HEK293T (cell line): ENCODE measurements around the gene TBX5.

ENCODE experiments used
- CTCF ChIA-PET: fragments of 350-600 bp; formaldehyde crosslinking; extraction: SDS; loops from one replicate; lab custom pipeline; 2021; ENCODE audit warnings: antibody characterized with exemption, inconsistent platforms; lab: Yijun Ruan, JAX
- POLR2A ChIA-PET: fragments of 350-600 bp; formaldehyde crosslinking; extraction: SDS; loops from one replicate; lab custom pipeline; 2020; ENCODE audit warnings: antibody characterized with exemption, inconsistent platforms; lab: Yijun Ruan, JAX
- DNase-seq: peaks from one replicate; pipeline ENCODE4 v3.0.0; 2012; ENCODE audit warnings: mixed read lengths; ENCODE audit errors: extremely low spot score
- ARNT ChIP-seq: fragments of 450-650 bp; IDR thresholded peaks from 2 replicates; pipeline ENCODE4 v1.6.1; 2017; ENCODE audit warnings: mild to moderate bottlenecking
- BHLHE40 ChIP-seq: fragments of 450-650 bp; IDR thresholded peaks from 2 replicates; pipeline ENCODE4 v1.6.1; 2016; ENCODE audit warnings: mild to moderate bottlenecking, moderate library complexity, borderline replicate concordance
- CTBP1 ChIP-seq: fragments of 450-650 bp; IDR thresholded peaks from 2 replicates; pipeline ENCODE4 v1.6.1; 2016; ENCODE audit warnings: borderline replicate concordance
- ELF4 ChIP-seq: fragments of 450-650 bp; IDR thresholded peaks from 2 replicates; pipeline ENCODE4 v1.6.1; 2017; ENCODE audit warnings: antibody characterized with exemption
- FOXA1 ChIP-seq: fragments of 450-650 bp; IDR thresholded peaks from 2 replicates; pipeline ENCODE4 v1.6.1; 2016; ENCODE audit warnings: mild to moderate bottlenecking
- FOXK2 ChIP-seq: fragments of 450-650 bp; IDR thresholded peaks from 2 replicates; pipeline ENCODE4 v1.6.1; 2016; ENCODE audit warnings: mild to moderate bottlenecking
- FOXM1 ChIP-seq: fragments of 450-650 bp; IDR thresholded peaks from 2 replicates; pipeline ENCODE4 v1.6.1; 2017; ENCODE audit warnings: mild to moderate bottlenecking, borderline replicate concordance
- HDGF ChIP-seq: fragments of 450-650 bp; IDR thresholded peaks from 2 replicates; pipeline ENCODE4 v1.6.1; 2017; ENCODE audit warnings: antibody characterized with exemption, borderline replicate concordance
- L3MBTL2 ChIP-seq: fragments of 450-650 bp; conservative IDR thresholded peaks from 2 replicates; pipeline ENCODE4 v1.6.1; 2016; ENCODE audit warnings: mild to moderate bottlenecking
- LEF1 ChIP-seq: fragments of 450-650 bp; IDR thresholded peaks from 2 replicates; pipeline ENCODE4 v1.6.1; 2017; ENCODE audit warnings: mild to moderate bottlenecking, borderline replicate concordance
- NFRKB ChIP-seq: fragments of 450-650 bp; IDR thresholded peaks from 2 replicates; pipeline ENCODE4 v1.6.1; 2016; ENCODE audit warnings: mild to moderate bottlenecking, moderate library complexity
- PKNOX1 ChIP-seq: fragments of 450-650 bp; IDR thresholded peaks from 2 replicates; pipeline ENCODE4 v1.6.1; 2016
- SP1 ChIP-seq: fragments of 450-650 bp; IDR thresholded peaks from 2 replicates; pipeline ENCODE4 v1.6.1; 2017
- SUZ12 ChIP-seq: fragments of 450-650 bp; IDR thresholded peaks from 2 replicates; pipeline ENCODE4 v1.6.1; 2016; ENCODE audit warnings: mild to moderate bottlenecking
- TARDBP ChIP-seq: fragments of 450-650 bp; IDR thresholded peaks from 2 replicates; pipeline ENCODE4 v1.6.1; 2016
- ZNF384 ChIP-seq: fragments of 450-650 bp; IDR thresholded peaks from 2 replicates; pipeline ENCODE4 v1.6.1; 2016

The TBX5 gene

GRCh38 chr12:114399664-114400211, 6.2 kb downstream of the TBX5 start:
- TF ChIP-seq PKNOX1 (no peak), FOXM1 (no peak), SP1 (no peak), NFRKB (no peak), L3MBTL2 (no peak), SUZ12 (no peak), FOXK2 (no peak), ELF4 (no peak), TARDBP (no peak), BHLHE40 (no peak), CTBP1 (no peak), LEF1 (no peak), FOXA1 (no peak), HDGF (no peak), ARNT (no peak), ZNF384 (no peak)
- DNase-seq = no peak
- ChIA-PET CTCF (no interaction called here), POLR2A (no interaction called here)

GRCh38 chr12:114397978-114398881, 7.7 kb downstream of the TBX5 start:
- ChIA-PET CTCF (no interaction called here), POLR2A (no interaction called here)
- TF ChIP-seq CTBP1 = no peak
- TF ChIP-seq ZNF384 = no peak
- TF ChIP-seq FOXM1 = no peak
- no peak for TF ChIP-seq HDGF
- TF ChIP-seq FOXA1 = no peak
- TF ChIP-seq NFRKB = no peak
- TF ChIP-seq L3MBTL2 = no peak
- TF ChIP-seq LEF1 = no peak
- DNase-seq = no peak

- TF ChIP-seq CTBP1 (no peak), L3MBTL2 (no peak), ARNT (no peak), FOXM1 (no peak)
- POLR2A ChIA-PET = no interaction called here
- no peak for DNase-seq
- CTCF ChIA-PET = interaction anchor here (0.7 kb wide), 1 partner anchor 79 kb away, joined by 3 read pairs; no protein-coding TSS in a partner anchor
Observed at GRCh38 chr12:114396869-114397719, 8.8 kb downstream of the TBX5 start.

- no peak for TF ChIP-seq HDGF
- TF ChIP-seq CTBP1 = no peak
- DNase-seq = peak; percentile 16
- ChIA-PET POLR2A (no interaction called here), CTCF (no interaction called here)
Observed at GRCh38 chr12:114396153-114396868, 9.6 kb downstream of the TBX5 start.

GRCh38 chr12:114395755-114396152, 10.2 kb downstream of the TBX5 start:
- CTCF ChIA-PET = no interaction called here
- TF ChIP-seq CTBP1 (no peak), FOXK2 (no peak), TARDBP (no peak), ZNF384 (no peak), FOXA1 (no peak), SP1 (no peak), BHLHE40 (no peak), HDGF (no peak), PKNOX1 (no peak), FOXM1 (no peak), LEF1 (no peak), ELF4 (no peak), SUZ12 (no peak), ARNT (no peak), L3MBTL2 (no peak), NFRKB (no peak)
- DNase-seq = no peak
- POLR2A ChIA-PET = no interaction called here

- no peak for DNase-seq
- no peak for TF ChIP-seq PKNOX1
- TF ChIP-seq SP1 = no peak
- ChIA-PET POLR2A (no interaction called here), CTCF (no interaction called here)
Observed at GRCh38 chr12:114395233-114395632, 10.7 kb downstream of the TBX5 start.
